ENCODE measurements around the gene PCSK4.

PCSK4 gene

DNA sequence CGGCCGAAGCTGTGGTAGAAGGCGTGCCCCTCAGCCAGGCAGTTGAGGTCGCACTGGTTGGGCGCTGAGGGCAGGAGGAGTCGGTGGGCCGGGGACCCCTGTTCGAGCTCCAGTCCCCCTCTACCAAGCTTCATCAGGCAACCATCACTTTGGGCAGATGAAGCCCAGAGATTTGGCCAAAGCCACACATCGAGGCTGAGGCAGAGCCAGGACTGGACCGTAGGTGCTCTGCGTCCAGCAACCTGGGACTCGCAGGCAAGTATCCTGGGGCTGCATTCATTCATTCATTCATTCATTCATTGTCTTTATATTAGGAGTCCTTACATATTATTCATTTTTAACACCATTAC is 18.3 kb upstream of the PCSK4 start:
- Histone ChIP-seq H3K4me3 (ENCODE audit: low read length) (no peak overlapping the region), H3K27me3 (ENCODE audit: control insufficient read depth, low read length) (peaks cover 25% of the 10 kb centered on the region), H3K27ac (ENCODE audit: low read depth, low read length) (no peak overlapping the region), H3F3A (ENCODE audit: control insufficient read depth, insufficient read depth) (no peaks in the 10 kb centered on the region), H3K79me2 (ENCODE audit: control insufficient read depth, low read length) (no peaks in the 10 kb centered on the region), H3K9me2 (replicated peaks; ENCODE audit: control insufficient read depth, low read length) (no peaks in the 10 kb centered on the region), H3K36me3 (ENCODE audit: control insufficient read depth, low read length) (no peaks in the 10 kb centered on the region), H3K9me3 (ENCODE audit: control insufficient read depth, insufficient read depth, low read length) (peaks cover 6% of the 10 kb centered on the region; the same call in 1 of the 2 replicates), H3K4me1 (ENCODE audit: control insufficient read depth, low read length) (peaks cover 10% of the 10 kb centered on the region), H4K20me1 (ENCODE audit: control insufficient read depth, insufficient read depth, low read depth, low read length) (0 out of 2 replicates have a peak, but pooled peaks cover 3% of the 10 kb centered on the region), H3K4me2 (ENCODE audit: low read length) (no peak overlapping the region)
- TF ChIP-seq, protein P1, sequence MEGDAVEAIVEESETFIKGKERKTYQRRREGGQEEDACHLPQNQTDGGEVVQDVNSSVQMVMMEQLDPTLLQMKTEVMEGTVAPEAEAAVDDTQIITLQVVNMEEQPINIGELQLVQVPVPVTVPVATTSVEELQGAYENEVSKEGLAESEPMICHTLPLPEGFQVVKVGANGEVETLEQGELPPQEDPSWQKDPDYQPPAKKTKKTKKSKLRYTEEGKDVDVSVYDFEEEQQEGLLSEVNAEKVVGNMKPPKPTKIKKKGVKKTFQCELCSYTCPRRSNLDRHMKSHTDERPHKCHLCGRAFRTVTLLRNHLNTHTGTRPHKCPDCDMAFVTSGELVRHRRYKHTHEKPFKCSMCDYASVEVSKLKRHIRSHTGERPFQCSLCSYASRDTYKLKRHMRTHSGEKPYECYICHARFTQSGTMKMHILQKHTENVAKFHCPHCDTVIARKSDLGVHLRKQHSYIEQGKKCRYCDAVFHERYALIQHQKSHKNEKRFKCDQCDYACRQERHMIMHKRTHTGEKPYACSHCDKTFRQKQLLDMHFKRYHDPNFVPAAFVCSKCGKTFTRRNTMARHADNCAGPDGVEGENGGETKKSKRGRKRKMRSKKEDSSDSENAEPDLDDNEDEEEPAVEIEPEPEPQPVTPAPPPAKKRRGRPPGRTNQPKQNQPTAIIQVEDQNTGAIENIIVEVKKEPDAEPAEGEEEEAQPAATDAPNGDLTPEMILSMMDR (IDR thresholded peaks at IDR 0.05; ENCODE audit: low read depth, low read length, poor library complexity, severe bottlenecking), result no peak
- TF ChIP-seq EZH2phosphoT487 (IDR thresholded peaks at IDR 0.05; ENCODE audit: borderline replicate concordance, low read length), result no peak

DNA sequence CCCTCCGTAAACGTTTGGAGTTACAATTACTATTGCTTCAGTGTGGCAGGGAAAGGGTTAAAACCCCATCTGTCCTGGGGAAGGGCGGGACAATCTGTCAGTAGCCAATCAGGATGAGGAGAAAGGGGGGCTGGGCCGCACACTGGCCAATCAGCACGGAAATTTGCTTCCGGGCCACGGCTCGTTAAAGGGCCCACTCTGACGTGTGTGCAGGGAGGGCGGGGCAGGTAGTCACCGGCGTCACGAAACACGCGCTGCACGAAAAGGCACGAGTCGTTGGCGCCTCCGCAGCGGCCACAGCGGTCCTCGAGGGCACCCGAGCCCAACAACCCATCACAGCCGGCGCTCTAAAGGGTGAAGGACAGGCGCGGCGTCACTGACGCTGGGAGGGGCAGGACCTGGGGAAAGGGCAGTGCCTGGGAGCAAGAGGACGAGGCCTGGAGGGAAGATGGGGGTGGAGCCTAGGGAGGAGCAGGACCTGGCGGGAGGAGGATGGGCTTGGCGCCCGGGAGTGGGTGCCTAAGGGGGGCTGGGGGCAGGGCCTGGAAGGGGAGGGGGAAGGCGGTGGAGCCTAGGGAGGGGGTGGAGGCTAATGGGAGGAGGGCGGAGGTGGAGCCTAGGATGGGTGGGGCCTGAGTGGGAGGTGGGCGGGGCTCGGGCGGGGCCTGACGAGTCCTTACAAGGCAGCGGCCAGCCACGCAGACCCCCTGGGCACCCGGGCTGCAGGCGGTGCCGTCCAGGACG is 17.8 kb upstream of the PCSK4 start:
- H3K4me1 ChIP-seq (ENCODE audit: control insufficient read depth, low read length), result peaks cover 11% of the 10 kb centered on the region
- H3K27me3 ChIP-seq (ENCODE audit: control insufficient read depth, low read length), result peaks cover 28% of the 10 kb centered on the region
- no peaks in the 10 kb centered on the region for H3K36me3 ChIP-seq (ENCODE audit: control insufficient read depth, low read length)
- H3K4me2 ChIP-seq (ENCODE audit: low read length), result no peak overlapping the region
- no peaks in the 10 kb centered on the region for H3K79me2 ChIP-seq (ENCODE audit: control insufficient read depth, low read length)
- H3K27ac ChIP-seq (ENCODE audit: low read depth, low read length), result no peak overlapping the region
- H3K4me3 ChIP-seq (ENCODE audit: low read length), result no peak overlapping the region
- no peaks in the 10 kb centered on the region for H3F3A ChIP-seq (ENCODE audit: control insufficient read depth, insufficient read depth)
- no peaks in the 10 kb centered on the region for H3K9me2 ChIP-seq (replicated peaks; ENCODE audit: control insufficient read depth, low read length)
- peaks cover 6% of the 10 kb centered on the region; the same call in 1 of the 2 replicates for H3K9me3 ChIP-seq (ENCODE audit: control insufficient read depth, insufficient read depth, low read length)
- 0 out of 2 replicates have a peak, but pooled peaks cover 3% of the 10 kb centered on the region for H4K20me1 ChIP-seq (ENCODE audit: control insufficient read depth, insufficient read depth, low read depth, low read length)
- TF ChIP-seq EZH2phosphoT487 (IDR thresholded peaks at IDR 0.05; ENCODE audit: borderline replicate concordance, low read length), result no peak
- TF ChIP-seq, protein P1 (IDR thresholded peaks at IDR 0.05; ENCODE audit: low read depth, low read length, poor library complexity, severe bottlenecking), result no peak

DNA sequence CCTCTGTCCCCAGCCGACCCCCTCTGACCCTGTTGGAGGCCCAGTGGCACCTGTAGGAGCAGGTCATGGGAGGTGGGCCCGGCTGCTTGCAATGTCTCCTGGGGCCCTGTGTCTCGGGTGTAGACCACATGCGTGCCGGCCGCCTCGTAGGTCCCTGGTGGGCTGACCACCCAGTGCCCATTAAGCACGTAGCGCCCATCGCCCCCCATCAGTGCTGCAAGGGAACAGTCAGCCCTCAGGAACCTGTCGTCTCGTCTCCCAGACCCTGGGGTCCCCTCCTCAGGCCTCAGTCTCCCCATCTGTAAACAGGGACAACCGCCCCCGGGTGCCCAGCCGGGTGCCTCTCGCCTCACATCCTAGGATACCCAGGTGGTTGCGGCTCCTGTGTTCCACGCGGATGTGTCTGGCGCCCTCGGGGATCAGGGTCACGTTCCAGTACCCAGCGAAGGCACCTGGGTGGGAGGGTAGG is 17.1 kb upstream of the PCSK4 start:
- Histone ChIP-seq H3K79me2 (ENCODE audit: control insufficient read depth, low read length) (no peaks in the 10 kb centered on the region), H3K27me3 (ENCODE audit: control insufficient read depth, low read length) (peaks cover 28% of the 10 kb centered on the region), H3F3A (ENCODE audit: control insufficient read depth, insufficient read depth) (0 out of 2 replicates have a peak, but pooled peaks cover 2% of the 10 kb centered on the region), H3K27ac (ENCODE audit: low read depth, low read length) (no peak overlapping the region), H4K20me1 (ENCODE audit: control insufficient read depth, insufficient read depth, low read depth, low read length) (no peaks in the 10 kb centered on the region), H3K36me3 (ENCODE audit: control insufficient read depth, low read length) (no peaks in the 10 kb centered on the region), H3K4me3 (ENCODE audit: low read length) (no peak overlapping the region), H3K4me2 (ENCODE audit: low read length) (no peak overlapping the region), H3K9me2 (replicated peaks; ENCODE audit: control insufficient read depth, low read length) (no peaks in the 10 kb centered on the region), H3K4me1 (ENCODE audit: control insufficient read depth, low read length) (peaks cover 5% of the 10 kb centered on the region), H3K9me3 (ENCODE audit: control insufficient read depth, insufficient read depth, low read length) (peaks cover 6% of the 10 kb centered on the region; the same call in 1 of the 2 replicates)
- TF ChIP-seq, protein P1 (IDR thresholded peaks at IDR 0.05; ENCODE audit: low read depth, low read length, poor library complexity, severe bottlenecking), result no peak
- TF ChIP-seq EZH2phosphoT487 (IDR thresholded peaks at IDR 0.05; ENCODE audit: borderline replicate concordance, low read length), result no peak

Data from DOHH2 (cell line).